ENCODE results near the gene NOL4L. TPM values are rescaled to one million over a fixed set of nuclear protein-coding genes. Genes with fewer than 3 reads are reported as not detected.

The NOL4L gene
- total RNA-seq, 2 experiments from 2014 or later = 53.1 to 55.6 TPM

DNA sequence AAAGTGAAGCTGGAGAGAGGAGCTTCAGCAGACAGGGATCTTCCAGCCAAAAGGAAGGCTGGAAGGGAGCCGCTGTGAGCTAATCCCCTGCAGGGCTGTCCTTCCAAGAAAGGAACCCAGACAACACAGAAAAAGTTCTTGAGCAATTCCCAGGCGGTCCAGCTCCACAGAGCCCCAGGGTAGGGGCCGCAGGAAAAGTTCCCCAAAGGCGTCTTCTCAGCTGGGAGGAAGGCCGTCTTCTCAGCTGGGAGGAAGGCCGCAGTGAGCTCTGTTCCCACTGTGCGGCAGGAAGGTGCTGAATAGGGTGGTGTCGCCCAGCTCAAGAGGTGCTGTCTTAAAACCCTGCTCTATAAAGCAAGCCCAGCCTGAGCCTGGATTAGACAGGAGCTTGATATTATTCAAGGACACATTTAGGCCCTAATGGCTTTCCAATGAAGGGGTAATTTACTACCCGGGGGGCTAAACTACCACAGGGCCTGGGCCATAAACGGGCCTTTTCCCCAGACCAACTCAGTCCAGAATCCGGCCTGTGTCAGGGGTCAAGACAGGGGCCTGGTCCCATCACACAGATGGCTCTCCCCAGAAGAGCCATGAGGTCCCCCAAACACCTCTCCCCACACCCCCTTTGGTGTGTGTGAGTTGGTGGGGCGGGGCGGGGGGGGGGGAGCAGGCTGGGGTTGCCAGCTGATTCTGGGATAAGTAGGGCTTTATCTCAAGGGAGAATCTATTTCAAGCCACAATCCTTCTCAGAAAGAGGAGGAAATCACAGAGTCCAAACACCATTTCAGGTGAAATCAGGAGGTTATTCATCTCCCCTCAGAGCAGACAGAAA lies 103.6 kb downstream of the NOL4L start:
- H3K9me3 ChIP-seq (ENCODE audit: control insufficient read depth in 1 of 2, insufficient read depth in 1 of 2, low read length in 2 of 2) = no peaks in the 10 kb centered on the region
- Mint-ChIP-seq H3K36me3 (ENCODE audit: low read depth) (peaks cover 13% of the 10 kb centered on the region), H3K27ac (peak overlapping the region; percentile 73), H3K27me3 (no peaks in the 10 kb centered on the region), H3K4me1 (ENCODE audit: low read depth) (peaks cover 69% of the 10 kb centered on the region), H3K4me3 (peak overlapping the region; percentile 76), H3K9me3 (no peaks in the 10 kb centered on the region)
- H3K36me3 ChIP-seq (ENCODE audit: insufficient read depth, low read length) = peaks cover 4% of the 10 kb centered on the region
- intact Hi-C loops (cut with DNase I, micrococcal nuclease) = loop anchor here in 1 of 2 experiments (5.0 kb wide), 2 partner anchors 34 to 199 kb away; no protein-coding TSS in a partner anchor
- ATAC-seq (ENCODE audit: poor library complexity) = no peak
- DNase-seq = peak in 1 of 14 experiments; percentile 33
- ChIA-PET POLR2A (interaction anchor here (0.6 to 1.4 kb wide), 5 partner anchors 14 to 122 kb away, joined by 3 read pairs; no protein-coding TSS in a partner anchor), CTCF (interaction anchor here (0.6 kb wide), 1 partner anchor 184 kb away, joined by 3 read pairs; no protein-coding TSS in a partner anchor)
- no peak overlapping the region for H3K27ac ChIP-seq (ENCODE audit: low read depth in 1 of 2, low read length in 2 of 2)
- H3K27me3 ChIP-seq (ENCODE audit: control insufficient read depth in 1 of 2, insufficient read depth in 2 of 2, low read length in 2 of 2) = no peaks in the 10 kb centered on the region
- H3K4me3 ChIP-seq (ENCODE audit: low read length) = no peak overlapping the region
- TF ChIP-seq, protein P1, sequence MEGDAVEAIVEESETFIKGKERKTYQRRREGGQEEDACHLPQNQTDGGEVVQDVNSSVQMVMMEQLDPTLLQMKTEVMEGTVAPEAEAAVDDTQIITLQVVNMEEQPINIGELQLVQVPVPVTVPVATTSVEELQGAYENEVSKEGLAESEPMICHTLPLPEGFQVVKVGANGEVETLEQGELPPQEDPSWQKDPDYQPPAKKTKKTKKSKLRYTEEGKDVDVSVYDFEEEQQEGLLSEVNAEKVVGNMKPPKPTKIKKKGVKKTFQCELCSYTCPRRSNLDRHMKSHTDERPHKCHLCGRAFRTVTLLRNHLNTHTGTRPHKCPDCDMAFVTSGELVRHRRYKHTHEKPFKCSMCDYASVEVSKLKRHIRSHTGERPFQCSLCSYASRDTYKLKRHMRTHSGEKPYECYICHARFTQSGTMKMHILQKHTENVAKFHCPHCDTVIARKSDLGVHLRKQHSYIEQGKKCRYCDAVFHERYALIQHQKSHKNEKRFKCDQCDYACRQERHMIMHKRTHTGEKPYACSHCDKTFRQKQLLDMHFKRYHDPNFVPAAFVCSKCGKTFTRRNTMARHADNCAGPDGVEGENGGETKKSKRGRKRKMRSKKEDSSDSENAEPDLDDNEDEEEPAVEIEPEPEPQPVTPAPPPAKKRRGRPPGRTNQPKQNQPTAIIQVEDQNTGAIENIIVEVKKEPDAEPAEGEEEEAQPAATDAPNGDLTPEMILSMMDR (IDR thresholded peaks at IDR 0.05) = no peak
- H3K4me1 ChIP-seq (ENCODE audit: insufficient read depth, low read length) = peaks cover 84% of the 10 kb centered on the region

- CTCF ChIA-PET = interaction anchor here (0.6 kb wide), 1 partner anchor 185 kb away, joined by 3 read pairs; no protein-coding TSS in a partner anchor
- H3K9me3 ChIP-seq (ENCODE audit: control insufficient read depth in 1 of 2, insufficient read depth in 1 of 2, low read length in 2 of 2) = no peaks in the 10 kb centered on the region
- ATAC-seq (ENCODE audit: poor library complexity) = no peak
- Mint-ChIP-seq H3K27ac (peak overlapping the region; percentile 73), H3K27me3 (no peaks in the 10 kb centered on the region), H3K9me3 (no peaks in the 10 kb centered on the region), H3K36me3 (ENCODE audit: low read depth) (peaks cover 20% of the 10 kb centered on the region), H3K4me1 (ENCODE audit: low read depth) (peaks cover 69% of the 10 kb centered on the region), H3K4me3 (peak overlapping the region; percentile 76)
- peaks cover 84% of the 10 kb centered on the region for H3K4me1 ChIP-seq (ENCODE audit: insufficient read depth, low read length)
- intact Hi-C loops (cut with DNase I, micrococcal nuclease) = loop anchor here in 1 of 2 experiments (5.0 kb wide), 2 partner anchors 33 to 198 kb away; no protein-coding TSS in a partner anchor
- TF ChIP-seq, protein P1 (IDR thresholded peaks at IDR 0.05) = no peak
- H3K36me3 ChIP-seq (ENCODE audit: insufficient read depth, low read length) = peaks cover 4% of the 10 kb centered on the region
- H3K4me3 ChIP-seq (ENCODE audit: low read length) = no peak overlapping the region
- POLR2A ChIA-PET = interaction anchor here (0.6 to 1.4 kb wide), 3 partner anchors 13 to 122 kb away, joined by 3 read pairs; no protein-coding TSS in a partner anchor
- DNase-seq = no peak
- no peak overlapping the region for H3K27ac ChIP-seq (ENCODE audit: low read depth in 1 of 2, low read length in 2 of 2)
- H3K27me3 ChIP-seq (ENCODE audit: control insufficient read depth in 1 of 2, insufficient read depth in 2 of 2, low read length in 2 of 2) = no peaks in the 10 kb centered on the region
Observed at GRCh38 chr20:32480371-32481241, 104.5 kb downstream of the NOL4L start.

GRCh38 chr20:32479697-32480171 lies 105.4 kb downstream of the NOL4L start:
- H3K4me1 ChIP-seq (ENCODE audit: insufficient read depth, low read length) = peaks cover 76% of the 10 kb centered on the region
- ChIA-PET POLR2A (no interaction called here), CTCF (no interaction called here)
- TF ChIP-seq, protein P1 (IDR thresholded peaks at IDR 0.05) = no peak
- no peak overlapping the region for H3K4me3 ChIP-seq (ENCODE audit: low read length)
- Mint-ChIP-seq H3K27me3 (no peaks in the 10 kb centered on the region), H3K9me3 (no peaks in the 10 kb centered on the region), H3K4me3 (peak overlapping the region; percentile 45), H3K36me3 (ENCODE audit: low read depth) (peaks cover 14% of the 10 kb centered on the region), H3K27ac (peak overlapping the region; percentile 82), H3K4me1 (ENCODE audit: low read depth) (peaks cover 62% of the 10 kb centered on the region)
- H3K36me3 ChIP-seq (ENCODE audit: insufficient read depth, low read length) = peaks cover 10% of the 10 kb centered on the region
- intact Hi-C loops (cut with DNase I, micrococcal nuclease) = loop anchor here in 1 of 2 experiments (5.0 kb wide), 2 partner anchors 32 to 197 kb away; no protein-coding TSS in a partner anchor
- DNase-seq (no peak), ATAC-seq (ENCODE audit: poor library complexity) (no peak)
- H3K27me3 ChIP-seq (ENCODE audit: control insufficient read depth in 1 of 2, insufficient read depth in 2 of 2, low read length in 2 of 2) = no peaks in the 10 kb centered on the region
- peak overlapping the region in 1 of 2 donors; percentile 46 for H3K27ac ChIP-seq (ENCODE audit: low read depth in 1 of 2, low read length in 2 of 2)
- H3K9me3 ChIP-seq (ENCODE audit: control insufficient read depth in 1 of 2, insufficient read depth in 1 of 2, low read length in 2 of 2) = no peaks in the 10 kb centered on the region
